ENCODE data around the gene MTREX.

The MTREX gene

GRCh38 chr5:55290991-55291390 is 16.8 kb upstream of the MTREX start:
- H3K36me3 ChIP-seq = peaks cover 74% of the 10 kb centered on the region
- no peak overlapping the region for H3K4me3 ChIP-seq (ENCODE audit: low read depth, low read length)
- no peak for DNase-seq
- H3K27me3 ChIP-seq = no peaks in the 10 kb centered on the region
- H3K4me1 ChIP-seq = no peaks in the 10 kb centered on the region
- H3K9me3 ChIP-seq = no peaks in the 10 kb centered on the region
- TF ChIP-seq CTCF (IDR thresholded peaks at IDR 0.05; ENCODE audit: low read depth, low read length) = no peak

GRCh38 chr5:55294935-55295334 is 12.9 kb upstream of the MTREX start:
- no peaks in the 10 kb centered on the region for H3K9me3 ChIP-seq
- no peak for DNase-seq
- peaks cover 71% of the 10 kb centered on the region for H3K36me3 ChIP-seq
- no peaks in the 10 kb centered on the region for H3K4me1 ChIP-seq
- H3K27me3 ChIP-seq = no peaks in the 10 kb centered on the region
- no peak overlapping the region for H3K4me3 ChIP-seq (ENCODE audit: low read depth, low read length)
- no peak for TF ChIP-seq CTCF (IDR thresholded peaks at IDR 0.05; ENCODE audit: low read depth, low read length)

DNA sequence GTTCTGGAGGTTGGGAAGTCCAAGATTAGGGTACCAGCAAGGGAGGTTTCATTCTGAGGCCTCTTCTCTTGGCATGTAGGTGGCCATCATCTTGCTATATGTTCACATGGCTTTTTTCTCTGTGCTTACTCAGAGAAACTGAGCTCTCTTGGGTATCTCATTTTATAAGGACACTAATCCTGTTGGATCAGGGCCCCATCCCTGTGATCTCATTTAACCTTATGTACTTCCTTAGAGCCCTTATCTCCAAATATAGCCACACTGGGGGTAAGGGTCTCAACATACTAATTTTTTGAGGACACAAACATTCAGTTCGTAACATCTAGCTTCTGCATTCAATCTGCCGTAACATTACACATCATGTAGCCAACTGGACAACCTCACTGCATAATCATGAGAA is 6.9 kb upstream of the MTREX start:
- Histone ChIP-seq H3K9me3 (peaks cover 4% of the 10 kb centered on the region), H3K27me3 (no peaks in the 10 kb centered on the region), H3K36me3 (peaks cover 25% of the 10 kb centered on the region), H3K4me1 (no peaks in the 10 kb centered on the region), H3K4me3 (ENCODE audit: low read depth, low read length) (no peak overlapping the region)
- no peak for TF ChIP-seq CTCF (IDR thresholded peaks at IDR 0.05; ENCODE audit: low read depth, low read length)
- DNase-seq = no peak

DNA sequence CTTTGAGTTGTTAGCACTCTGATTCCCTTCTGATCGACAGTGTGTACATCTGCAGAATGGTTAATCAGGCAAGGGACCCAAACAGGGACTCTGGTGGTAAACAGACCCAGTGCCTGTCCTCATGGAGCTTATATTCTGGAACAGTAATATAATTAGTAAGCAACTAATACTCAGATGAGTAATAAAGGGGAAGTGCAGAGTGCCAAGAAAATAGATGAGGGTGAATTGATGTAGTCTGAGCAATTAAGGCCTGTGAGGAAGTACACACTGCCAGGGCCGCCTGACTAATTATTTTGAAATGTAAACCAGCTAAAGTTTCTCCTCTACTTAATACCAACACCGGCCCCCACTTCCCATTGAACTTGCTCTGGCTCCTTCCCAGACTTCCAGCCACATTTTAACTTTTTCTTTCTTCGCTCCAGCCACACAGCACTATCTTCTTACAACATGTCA is 4.5 kb upstream of the MTREX start:
- peaks cover 4% of the 10 kb centered on the region for H3K9me3 ChIP-seq
- no peak for DNase-seq
- no peak for TF ChIP-seq CTCF (IDR thresholded peaks at IDR 0.05; ENCODE audit: low read depth, low read length)
- H3K27me3 ChIP-seq = no peaks in the 10 kb centered on the region
- H3K36me3 ChIP-seq = peaks cover 11% of the 10 kb centered on the region
- H3K4me3 ChIP-seq (ENCODE audit: low read depth, low read length) = no peak overlapping the region
- no peaks in the 10 kb centered on the region for H3K4me1 ChIP-seq

DNA sequence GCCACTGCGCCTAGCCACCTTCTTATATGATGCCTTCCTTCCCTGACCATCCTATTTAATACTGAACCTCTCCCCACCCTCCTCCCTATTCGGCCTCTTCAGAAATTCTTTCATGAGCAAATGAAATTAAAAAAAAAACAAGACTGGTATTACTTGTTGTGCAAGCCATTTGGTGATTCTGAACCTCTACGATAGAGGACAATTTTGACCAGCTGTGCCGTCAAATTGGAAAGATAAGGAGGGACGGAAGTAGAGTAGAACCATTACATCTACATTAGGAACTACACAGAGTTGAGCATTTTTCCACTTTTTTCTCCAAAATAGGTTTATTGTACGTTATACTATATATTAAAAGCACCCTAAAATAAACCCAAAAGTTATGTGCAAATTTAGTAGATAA is 3.2 kb upstream of the MTREX start:
- Histone ChIP-seq H3K4me1 (peaks cover 3% of the 10 kb centered on the region; the same call in 1 of the 2 replicates), H3K36me3 (peaks cover 11% of the 10 kb centered on the region), H3K27me3 (no peaks in the 10 kb centered on the region), H3K9me3 (peaks cover 4% of the 10 kb centered on the region), H3K4me3 (ENCODE audit: low read depth, low read length) (no peak overlapping the region)
- no peak for DNase-seq
- no peak for TF ChIP-seq CTCF (IDR thresholded peaks at IDR 0.05; ENCODE audit: low read depth, low read length)

GRCh38 chr5:55305345-55305744 is 2.4 kb upstream of the MTREX start:
- TF ChIP-seq CTCF (IDR thresholded peaks at IDR 0.05; ENCODE audit: low read depth, low read length) = no peak

More at GRCh38 chr5:55305345-55305744, 2.4 kb upstream of the MTREX start:
- Histone ChIP-seq H3K36me3 (peaks cover 16% of the 10 kb centered on the region), H3K4me3 (ENCODE audit: low read depth, low read length) (no peak overlapping the region; the same call in 1 of the 2 replicates), H3K4me1 (peaks cover 3% of the 10 kb centered on the region; the same call in 1 of the 2 replicates), H3K9me3 (peaks cover 4% of the 10 kb centered on the region), H3K27me3 (no peaks in the 10 kb centered on the region)
- DNase-seq = no peak
